IPS-NIHi7 (cell line): ENCODE data around the gene SYNPO.

Experiments
- DNase-seq: peaks from one replicate; pipeline ENCODE4 v3.0.0; 2012; ENCODE audit warnings: mixed read lengths; ENCODE audit errors: extremely low spot score

SYNPO gene

DNA sequence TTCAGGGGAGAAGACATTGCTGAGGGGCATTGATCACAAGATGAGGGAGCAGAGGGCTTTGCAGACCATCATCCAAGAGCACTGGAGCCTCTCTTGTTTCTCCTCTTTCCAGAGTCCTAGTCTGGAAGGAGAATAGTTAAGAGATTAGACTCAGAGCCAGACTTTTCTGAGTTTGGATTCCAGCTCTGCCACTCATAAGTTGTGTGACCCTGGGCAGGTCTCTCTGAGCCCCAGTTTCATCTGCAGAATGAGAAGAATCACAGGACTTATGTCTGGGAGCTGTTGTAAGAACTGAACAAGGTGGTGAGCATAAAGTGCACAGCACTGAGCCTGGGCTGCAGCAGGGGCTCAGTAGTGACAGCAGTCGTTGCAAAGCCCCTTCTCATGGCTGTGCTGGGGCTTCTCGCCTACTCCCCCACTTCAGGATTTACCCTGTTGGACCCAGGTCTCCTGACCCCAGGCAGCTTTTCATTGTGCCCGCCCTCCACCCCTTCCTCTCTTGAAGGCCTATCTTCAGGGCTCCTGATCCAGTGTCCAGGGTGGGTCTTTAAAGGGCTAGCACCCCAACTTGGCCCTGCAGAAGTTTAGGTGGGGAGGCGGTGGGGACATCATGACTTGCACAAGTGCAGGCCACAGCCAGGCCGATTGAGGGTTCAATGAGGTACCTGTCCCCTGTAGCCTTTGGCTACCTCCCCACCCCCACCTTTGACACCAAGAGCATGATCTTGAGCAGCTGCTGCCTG is 1.5 kb downstream of the SYNPO start:
- no peak for DNase-seq

DNA sequence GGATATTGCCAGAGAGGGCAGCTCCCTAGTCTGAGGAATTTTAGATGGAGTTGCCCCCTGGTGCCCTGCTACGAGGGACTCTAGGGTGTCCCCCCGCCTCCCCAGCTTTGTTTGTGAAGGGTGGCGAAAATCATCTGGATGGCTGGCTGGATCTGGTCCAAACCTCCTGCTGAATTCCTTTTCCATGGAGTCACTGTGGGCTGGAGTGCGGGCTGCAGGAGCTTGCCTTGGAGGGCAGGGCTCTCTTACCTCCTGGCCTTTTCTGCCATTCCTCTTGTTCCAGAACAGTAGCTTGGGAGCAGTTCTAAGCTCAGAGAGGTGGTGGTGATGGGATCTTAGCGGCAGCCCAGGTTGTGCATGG is 2.1 kb downstream of the SYNPO start:
- no peak for DNase-seq

DNA sequence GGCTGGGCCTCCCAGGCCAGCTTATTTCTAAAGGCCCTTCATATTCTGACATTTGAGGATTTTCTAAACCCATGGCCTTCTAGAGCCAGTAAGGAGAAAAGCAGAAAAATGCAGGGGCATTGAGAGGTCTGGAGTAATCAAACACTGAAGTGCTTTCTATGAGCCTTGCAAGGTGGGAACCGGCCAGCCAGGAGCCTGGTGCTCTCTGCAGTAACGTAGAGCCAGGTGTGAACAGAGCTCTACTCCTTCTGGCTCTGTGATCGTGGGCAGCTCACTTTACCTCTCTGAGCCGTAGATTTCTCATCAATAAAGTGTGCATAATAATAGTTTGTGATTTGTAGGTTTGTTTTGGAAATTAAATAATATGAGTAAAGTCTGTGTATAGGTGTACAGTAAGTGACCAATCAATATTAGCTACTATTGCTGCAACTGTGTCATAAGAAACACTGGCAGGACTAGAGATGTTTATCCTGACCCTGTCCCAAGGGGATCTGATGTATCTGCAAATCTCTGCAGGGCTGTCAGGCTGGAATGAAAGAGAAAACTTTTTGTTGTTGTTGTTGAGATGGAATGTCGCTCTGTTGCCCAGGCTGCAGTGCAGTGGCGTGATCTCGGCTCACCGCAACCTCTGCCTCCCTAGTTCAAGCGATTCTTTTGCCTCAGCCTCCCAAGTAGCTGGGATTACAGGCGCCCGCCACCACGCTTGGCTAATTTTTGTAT is 2.7 kb downstream of the SYNPO start:
- DNase-seq, result no peak

DNA sequence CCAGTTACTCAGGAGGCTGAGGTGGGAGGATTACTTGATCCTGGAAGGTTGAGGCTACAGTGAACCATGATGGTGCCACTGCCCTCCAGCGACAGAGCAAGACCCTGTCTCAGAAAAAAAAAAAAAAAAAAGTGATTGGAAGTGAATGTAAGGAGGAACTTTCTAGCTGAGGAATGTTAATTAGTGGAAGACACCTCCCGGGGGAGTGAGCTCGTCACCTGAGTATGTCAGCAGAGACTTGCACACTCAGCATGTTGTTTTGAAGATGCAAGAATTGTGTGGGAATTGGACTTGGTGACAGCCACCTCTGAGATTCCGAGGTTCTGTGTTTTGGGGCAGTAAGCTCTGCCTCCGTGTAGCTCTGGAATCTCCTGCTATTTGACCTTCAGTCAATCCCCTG is 3.6 kb downstream of the SYNPO start:
- DNase-seq, result no peak

DNA sequence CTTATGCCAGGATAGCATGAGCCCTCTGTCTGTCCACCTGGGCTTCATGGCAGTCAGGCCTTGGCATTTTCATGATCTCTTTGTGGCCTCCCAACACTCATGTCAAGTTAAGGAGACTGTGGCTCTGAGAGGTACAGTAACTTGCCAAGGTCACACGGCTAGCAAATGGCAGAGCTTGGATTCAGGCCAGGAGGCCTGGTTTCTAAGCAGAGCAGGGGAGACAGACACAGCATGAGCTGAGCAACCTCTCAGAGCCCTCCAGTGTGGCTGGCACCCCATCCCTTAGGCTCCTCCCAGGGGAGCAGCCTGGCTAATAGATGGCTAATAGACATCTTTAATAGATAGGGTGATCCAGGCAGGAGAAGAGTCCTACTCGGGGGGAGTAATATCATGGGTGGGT is 4.1 kb downstream of the SYNPO start:
- no peak for DNase-seq

DNA sequence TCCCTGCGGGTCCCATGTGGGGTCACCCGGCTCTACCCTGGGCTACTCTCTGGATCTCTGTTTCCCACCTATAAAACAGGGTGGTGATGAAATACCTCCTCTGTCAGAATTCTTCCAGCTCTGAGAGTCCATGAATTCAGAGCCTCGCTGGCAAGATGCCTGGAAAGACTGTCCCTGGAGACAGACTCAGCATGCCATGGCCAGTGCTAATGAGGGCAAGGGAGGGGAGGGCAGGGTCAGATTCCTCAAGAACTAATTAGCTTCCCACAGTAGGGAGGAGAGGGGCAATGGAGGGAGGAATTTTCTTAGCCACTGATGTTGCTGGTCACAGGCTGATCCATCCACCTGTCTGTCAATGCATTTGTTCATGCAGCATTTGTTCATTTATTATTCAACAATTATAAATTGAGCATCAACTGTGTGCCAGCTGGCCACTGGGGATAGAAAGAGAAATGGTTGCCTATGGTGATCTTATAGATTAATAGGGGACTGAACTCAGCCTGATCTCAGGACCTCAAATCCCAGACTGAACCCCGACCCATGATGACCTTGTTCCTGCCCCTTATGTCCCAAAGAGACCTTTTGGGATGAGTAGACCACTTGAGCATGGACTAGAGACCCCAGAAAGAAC is 4.7 kb downstream of the SYNPO start:
- DNase-seq, result no peak

DNA sequence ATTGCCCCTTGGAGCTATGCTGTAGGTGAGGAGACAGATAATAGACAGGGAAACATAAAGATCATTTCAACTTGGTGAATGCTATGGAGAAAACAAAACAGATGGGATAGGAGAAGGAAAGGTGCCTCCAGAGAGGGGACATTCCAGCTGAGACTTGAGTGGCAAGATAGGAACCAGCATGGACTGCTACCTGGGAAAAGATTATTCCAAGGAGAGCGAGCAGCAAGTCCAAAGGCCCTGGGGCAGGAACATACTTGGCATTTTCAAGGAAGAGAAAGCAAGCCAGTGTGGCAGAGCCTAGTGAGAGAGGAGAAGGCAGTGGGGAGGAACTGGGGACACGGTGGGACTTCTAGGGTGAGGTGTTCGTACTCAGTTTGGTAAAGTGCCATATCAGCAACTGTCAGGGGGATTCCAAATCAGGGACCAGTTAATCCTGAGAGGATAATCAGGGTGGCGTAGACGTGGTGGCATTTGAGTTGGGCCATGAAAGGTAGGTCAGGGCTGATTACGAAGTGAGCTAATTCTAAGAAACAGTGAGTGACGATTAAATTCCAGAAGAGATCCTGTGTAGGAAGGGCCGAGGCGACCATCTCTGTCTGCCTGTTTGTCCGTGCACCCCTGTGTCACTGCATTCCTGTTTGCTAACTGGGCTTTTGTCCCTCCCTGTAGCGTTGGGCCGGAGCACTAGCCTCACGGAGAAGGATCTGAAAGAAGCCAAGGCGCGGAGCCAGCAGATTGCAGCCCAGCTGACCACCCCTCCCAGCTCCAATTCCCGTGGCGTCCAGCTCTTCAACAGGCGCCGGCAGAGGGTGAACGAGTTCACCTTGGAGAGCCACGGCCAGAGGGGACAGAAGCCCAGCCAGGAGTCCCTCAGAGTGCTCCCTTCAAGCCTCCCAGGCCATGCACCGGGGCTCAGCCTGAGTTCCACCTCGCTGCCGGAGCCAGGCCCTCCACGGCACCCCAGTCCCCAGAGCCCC is 7.1 kb downstream of the SYNPO start:
- no peak for DNase-seq

DNA sequence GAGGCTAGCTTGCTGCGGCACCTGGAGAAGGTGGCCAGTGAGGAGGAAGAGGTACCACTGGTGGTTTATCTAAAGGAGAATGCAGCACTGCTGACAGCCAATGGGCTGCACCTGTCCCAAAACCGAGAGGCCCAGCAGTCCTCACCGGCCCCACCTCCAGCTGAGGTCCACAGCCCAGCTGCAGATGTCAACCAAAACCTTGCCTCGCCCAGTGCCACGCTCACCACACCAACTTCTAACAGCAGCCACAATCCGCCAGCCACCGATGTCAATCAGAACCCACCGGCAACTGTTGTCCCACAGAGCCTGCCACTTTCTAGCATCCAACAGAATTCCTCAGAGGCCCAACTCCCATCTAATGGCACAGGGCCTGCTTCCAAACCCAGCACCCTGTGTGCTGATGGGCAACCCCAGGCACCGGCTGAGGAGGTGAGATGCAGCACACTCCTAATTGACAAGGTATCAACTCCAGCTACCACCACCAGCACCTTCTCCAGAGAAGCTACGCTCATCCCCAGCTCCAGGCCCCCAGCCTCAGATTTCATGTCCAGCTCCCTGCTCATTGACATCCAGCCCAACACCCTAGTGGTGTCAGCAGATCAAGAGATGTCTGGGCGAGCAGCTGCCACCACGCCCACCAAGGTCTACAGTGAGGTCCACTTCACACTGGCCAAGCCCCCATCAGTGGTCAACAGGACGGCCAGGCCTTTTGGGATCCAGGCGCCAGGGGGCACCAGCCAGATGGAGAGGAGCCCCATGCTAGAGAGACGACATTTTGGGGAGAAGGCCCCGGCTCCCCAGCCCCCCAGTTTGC is 8.0 kb downstream of the SYNPO start:
- DNase-seq, result no peak

DNA sequence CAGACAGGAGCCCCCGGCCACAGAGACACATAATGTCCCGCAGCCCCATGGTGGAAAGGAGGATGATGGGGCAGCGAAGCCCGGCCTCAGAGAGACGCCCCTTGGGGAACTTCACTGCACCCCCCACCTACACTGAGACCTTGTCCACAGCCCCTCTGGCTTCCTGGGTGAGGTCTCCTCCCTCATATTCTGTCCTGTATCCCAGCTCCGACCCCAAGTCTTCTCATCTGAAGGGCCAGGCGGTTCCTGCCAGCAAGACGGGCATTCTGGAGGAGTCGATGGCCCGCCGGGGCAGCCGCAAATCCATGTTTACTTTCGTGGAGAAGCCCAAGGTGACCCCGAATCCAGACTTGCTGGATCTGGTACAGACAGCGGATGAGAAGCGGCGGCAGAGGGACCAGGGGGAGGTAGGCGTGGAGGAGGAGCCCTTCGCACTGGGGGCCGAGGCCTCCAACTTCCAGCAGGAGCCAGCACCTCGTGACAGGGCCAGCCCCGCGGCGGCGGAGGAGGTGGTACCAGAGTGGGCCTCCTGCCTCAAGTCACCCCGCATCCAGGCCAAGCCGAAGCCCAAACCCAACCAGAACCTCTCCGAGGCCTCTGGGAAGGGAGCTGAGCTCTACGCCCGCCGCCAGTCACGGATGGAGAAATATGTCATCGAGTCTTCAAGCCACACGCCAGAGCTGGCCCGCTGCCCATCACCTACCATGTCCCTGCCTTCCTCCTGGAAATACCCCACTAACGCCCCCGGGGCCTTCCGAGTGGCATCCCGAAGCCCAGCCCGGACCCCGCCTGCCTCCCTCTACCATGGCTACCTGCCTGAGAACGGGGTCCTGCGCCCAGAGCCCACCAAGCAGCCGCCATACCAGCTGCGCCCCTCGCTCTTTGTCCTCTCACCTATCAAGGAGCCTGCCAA is 8.9 kb downstream of the SYNPO start:
- DNase-seq, result no peak

DNA sequence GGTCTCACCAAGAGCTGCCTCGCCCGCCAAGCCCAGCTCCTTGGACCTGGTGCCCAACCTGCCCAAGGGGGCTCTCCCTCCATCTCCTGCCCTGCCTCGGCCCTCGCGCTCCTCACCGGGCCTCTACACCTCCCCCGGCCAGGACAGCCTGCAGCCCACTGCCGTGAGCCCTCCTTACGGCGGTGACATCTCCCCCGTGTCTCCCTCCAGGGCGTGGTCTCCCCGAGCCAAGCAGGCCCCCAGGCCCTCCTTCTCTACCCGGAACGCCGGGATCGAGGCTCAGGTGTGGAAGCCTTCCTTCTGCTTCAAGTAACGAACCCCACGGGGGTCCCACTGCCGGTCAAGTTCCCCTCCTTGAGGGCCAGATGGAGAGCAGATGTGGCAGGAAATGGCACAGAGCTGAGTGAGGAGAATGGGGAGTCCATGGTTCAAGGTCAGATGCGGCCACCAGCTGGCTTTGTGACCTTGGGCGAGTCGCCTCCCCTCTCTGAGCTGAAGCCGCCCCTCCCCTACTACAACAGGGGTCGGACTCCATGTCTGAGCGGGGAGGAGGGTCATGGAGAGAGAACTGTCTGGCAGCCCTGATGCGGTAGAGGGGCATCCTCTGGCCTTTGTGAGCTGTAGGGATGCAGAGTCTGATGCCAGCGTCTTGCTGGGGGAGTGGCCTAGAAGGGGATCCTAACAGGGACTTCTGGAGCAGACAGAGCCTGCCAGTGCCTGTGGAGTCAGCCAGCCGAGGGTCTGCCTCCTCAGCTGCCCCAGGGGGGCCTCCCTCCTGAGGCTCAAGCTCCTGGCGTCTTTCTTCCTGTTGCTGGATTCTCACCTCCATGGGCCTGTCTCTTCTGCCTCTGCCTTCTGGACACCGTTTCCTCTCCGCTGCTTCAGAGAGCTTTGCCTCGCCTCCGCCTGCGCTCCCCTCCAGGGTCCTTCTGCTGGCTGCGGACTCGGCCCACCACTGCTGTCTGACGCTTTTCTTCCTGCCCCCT is 9.9 kb downstream of the SYNPO start:
- DNase-seq, result no peak

DNA sequence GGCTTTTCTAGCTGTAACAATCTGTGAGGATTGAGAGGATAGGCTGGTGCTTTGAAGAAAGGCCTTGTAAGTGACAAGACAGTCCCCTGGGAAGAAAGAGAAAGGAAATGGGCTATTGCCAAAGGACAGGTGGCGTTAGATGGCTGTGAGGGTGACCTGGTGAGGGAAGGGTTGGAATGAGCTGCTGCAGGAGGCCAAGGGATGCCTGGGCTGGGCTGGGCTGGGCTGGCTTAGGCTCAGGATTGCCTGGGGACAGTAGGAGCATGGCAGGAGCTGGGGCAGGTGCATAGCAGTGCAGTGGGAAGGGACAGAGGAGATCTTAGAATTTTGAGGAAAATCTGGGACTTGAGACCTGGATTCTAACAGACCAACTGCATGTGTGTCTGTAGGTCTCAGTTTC is 10.9 kb downstream of the SYNPO start:
- DNase-seq, result no peak

DNA sequence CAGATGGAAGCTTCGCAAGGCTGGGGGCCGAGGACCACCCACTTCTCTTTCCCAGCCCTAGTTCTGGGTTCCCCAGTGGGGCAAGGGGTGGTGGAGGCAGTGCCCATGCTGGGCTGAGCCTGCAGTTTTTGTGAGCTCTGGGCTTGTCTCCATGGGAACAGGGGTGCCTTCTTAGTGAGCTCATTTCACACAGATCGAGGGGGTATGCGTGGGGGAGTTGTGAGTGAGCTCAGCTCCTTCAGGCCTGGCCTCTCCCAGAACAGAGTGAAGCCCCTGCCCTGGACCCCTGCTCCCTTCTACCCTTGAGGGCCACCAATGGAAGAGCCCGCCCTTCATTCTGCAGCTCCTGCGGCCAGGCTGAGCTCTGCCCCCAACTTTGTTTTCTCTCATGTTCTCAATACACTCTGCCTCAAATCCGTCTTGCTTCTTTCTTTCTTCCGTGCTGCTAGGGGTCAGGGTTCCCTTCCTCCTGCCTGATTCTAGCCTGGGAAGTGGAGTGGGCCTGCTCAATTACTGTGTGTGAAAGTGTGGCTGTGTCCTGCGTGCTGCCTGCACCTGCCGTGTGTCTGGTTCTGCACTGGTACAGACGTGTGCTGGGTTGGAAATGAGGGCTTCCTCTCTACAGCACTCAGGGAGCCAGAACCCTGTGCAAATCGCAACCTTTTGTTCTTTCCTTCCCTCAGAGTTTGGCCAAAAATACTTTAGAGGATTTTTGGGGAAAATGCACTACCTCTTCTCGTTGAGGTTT is 11.6 kb downstream of the SYNPO start:
- DNase-seq, result no peak

DNA sequence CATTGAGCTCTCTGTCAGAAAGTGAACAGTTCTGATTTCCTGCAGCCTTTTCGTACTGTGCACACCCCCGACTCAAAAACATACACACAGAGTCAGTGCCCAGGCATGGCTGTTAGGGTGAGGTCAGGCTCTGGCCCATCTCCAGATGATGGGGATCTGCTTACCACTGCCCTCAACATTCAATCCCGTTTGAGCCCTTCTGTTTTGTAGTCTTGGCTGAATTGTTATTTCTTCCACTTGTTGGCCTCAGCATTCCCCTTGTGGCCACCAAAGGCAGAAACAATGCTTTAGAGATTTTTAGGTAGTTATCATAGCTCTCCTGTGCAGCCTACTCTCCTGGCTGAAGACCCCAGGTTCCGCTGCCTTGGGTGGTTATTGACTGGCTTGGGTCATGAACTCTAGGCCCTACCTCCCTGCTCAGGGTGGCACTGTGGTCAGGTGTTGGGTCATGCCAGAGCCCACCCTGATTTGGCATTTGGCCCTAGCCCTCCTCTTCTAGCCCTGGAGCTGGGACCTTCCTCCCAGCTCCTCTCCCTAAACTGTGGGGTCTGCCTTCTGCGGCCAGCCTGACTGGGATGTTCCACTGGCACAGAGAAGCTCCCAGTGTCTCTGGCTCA is 12.8 kb downstream of the SYNPO start:
- DNase-seq, result no peak

DNA sequence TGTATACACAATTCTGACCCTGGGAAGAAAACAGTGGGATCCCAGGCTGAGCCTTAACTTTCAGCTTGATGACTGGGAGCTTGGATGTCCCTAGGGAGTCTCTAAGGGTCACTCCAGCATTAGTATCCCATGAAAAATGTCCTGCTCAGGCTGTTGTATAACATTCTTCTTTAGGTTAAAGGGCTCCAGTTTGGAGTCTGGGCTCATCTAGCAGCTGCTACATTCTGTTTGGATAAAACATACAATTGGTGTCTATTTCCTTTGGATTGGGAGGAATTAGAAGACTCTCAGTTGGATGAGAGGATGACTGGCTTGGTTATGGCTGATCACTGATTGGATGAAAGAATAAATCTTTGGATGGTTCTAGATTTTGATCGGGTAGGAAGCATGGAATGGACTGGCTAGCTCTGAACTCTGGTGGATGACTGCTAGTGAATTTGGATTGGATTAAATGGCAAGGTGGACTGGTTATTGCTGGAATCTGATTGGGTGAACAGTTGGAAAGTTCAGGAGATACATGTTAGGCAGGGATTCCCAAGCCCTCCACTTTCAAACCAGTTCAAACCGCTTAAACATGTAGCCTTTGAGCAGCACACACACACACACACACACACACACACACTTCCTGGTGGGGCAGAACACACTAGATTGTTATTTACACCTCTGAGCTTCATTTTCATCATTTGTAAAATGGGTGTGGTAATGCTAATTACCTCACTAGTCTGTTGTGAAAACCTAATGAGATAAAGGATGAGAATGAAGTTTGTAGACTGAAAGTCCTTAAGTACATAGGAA is 13.5 kb downstream of the SYNPO start:
- DNase-seq, result no peak

DNA sequence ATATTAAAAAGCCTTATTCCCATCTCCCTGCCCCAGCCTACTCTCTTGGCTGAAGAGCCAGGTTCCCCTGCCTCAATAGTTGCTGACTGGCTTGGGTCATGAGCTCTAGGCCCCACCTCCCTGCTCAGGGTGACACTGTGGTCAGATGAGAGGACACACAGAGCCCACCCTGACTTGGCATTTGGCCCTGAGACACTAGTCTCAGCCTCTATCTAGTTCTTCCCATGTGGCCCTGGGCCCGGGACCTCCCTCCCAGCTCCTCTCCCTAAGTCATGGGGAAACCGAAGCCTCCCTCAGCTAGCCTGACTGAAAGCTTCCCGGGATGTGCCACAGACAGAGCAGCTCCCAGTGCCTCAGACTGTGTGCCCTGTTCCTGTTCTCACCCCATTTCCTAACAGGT is 14.8 kb downstream of the SYNPO start:
- no peak for DNase-seq

DNA sequence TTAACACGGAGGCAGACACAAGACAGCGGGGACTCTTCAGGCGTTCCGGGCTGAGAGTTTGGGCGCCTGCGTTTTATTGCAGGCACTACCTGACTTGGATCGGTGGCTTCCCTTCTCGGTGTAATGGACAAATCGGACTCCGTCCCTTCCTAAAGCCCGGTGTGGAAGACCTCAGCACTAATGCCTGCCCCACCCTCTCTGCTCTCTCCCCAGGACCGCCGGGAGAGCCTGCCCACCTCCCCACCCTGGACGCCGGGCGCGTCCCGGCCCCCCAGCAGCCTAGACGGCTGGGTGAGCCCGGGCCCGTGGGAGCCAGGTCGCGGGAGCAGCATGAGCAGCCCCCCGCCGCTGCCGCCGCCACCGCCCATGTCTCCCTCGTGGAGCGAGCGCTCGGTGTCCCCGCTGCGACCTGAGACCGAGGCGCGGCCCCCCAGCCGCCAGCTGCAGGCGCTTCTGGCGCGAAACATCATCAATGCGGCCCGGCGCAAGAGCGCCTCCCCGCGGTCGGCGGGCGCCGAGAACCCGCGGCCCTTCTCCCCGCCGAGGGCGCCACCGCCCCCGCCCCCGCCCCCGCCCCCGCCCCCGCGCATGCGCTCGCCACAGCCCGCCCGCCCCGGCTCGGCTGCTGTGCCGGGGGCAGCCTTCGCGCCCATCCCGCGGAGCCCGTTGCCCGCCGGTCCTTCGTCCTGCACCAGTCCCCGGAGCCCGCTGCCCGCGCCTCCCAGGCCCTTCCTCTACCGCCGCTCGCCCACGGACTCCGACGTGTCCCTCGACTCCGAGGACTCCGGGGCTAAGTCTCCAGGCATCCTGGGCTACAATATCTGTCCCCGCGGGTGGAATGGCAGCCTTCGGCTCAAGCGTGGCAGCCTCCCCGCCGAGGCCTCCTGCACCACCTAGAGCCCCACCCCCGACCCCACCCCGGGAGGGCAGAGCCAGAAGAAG is 16.0 kb downstream of the SYNPO start:
- peak; percentile 95 for DNase-seq
